Skeletal muscle satellite cell (primary cell): ENCODE measurements around the gene RBFOX1.

Experiments
- H3K27me3 ChIP-seq: 2 replicates; pipeline ENCODE4 v1.7.0; 2013; ENCODE audit warnings: low read length; ENCODE audit not compliant: control insufficient read depth, insufficient read depth
- H3K36me3 ChIP-seq: 2 replicates; pipeline ENCODE4 v1.7.0; 2013; ENCODE audit warnings: mild to moderate bottlenecking, control low read depth, low read length; ENCODE audit not compliant: insufficient read depth
- H3K4me1 ChIP-seq: 2 replicates; pipeline ENCODE4 v1.7.0; 2013; ENCODE audit warnings: low read length; ENCODE audit not compliant: control insufficient read depth, insufficient read depth
- H3K4me2 ChIP-seq: 2 replicates; pipeline ENCODE4 v1.7.0; 2013; ENCODE audit warnings: mild to moderate bottlenecking, low read length
- H3K4me3 ChIP-seq: 2 replicates; pipeline ENCODE4 v1.7.0; 2013; ENCODE audit warnings: low read length
- H3K9ac ChIP-seq: 2 replicates; pipeline ENCODE4 v1.7.0; 2013; ENCODE audit warnings: mild to moderate bottlenecking, low read depth, low read length, moderate library complexity
- H3K9me3 ChIP-seq: replicated peaks from 2 replicates; pipeline ENCODE4 v1.7.0; 2013; ENCODE audit warnings: mild to moderate bottlenecking, control low read depth, low read length

Gene RBFOX1

GRCh38 chr16:7399296-7399695 is 66.7 kb downstream of the RBFOX1 start:
- H3K36me3 ChIP-seq: no peaks in the 10 kb centered on the region
- no peak overlapping the region for H3K4me3 ChIP-seq
- H3K9ac ChIP-seq: no peak overlapping the region
- no peaks in the 10 kb centered on the region for H3K27me3 ChIP-seq
- no peaks in the 10 kb centered on the region for H3K9me3 ChIP-seq
- H3K4me2 ChIP-seq: no peak overlapping the region
- peaks cover 16% of the 10 kb centered on the region for H3K4me1 ChIP-seq

- Histone ChIP-seq H3K4me2 (no peak overlapping the region), H3K9ac (no peak overlapping the region), H3K27me3 (no peaks in the 10 kb centered on the region), H3K4me3 (no peak overlapping the region), H3K9me3 (no peaks in the 10 kb centered on the region), H3K36me3 (no peaks in the 10 kb centered on the region), H3K4me1 (peaks cover 16% of the 10 kb centered on the region)
Measured at GRCh38 chr16:7400117-7400890, 67.7 kb downstream of the RBFOX1 start.

DNA sequence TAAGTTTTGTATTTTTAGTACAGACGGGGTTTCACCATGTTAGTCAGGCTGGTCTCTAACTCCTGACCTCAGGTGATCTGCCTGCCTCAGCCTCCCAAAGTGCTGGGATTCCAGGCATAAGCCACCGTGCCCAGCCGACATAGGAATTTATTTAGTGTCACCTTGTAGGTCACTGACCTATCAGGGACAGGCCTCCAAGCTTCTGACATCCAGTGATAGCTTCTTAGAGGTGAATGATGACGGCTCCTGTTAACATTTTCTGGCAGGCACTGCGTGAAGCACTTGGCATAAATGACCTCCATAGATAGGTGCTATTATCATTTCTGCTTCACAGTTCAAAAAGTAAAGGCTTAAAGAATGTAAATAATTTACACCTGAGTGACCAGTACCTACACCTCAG is 71.6 kb downstream of the RBFOX1 start:
- H3K4me3 ChIP-seq: no peak overlapping the region
- H3K4me2 ChIP-seq: no peak overlapping the region
- no peaks in the 10 kb centered on the region for H3K4me1 ChIP-seq
- no peak overlapping the region for H3K9ac ChIP-seq
- no peaks in the 10 kb centered on the region for H3K36me3 ChIP-seq
- no peaks in the 10 kb centered on the region for H3K27me3 ChIP-seq
- H3K9me3 ChIP-seq: no peaks in the 10 kb centered on the region

GRCh38 chr16:7405166-7405565 is 72.5 kb downstream of the RBFOX1 start:
- no peaks in the 10 kb centered on the region for H3K4me1 ChIP-seq
- no peaks in the 10 kb centered on the region for H3K9me3 ChIP-seq
- no peaks in the 10 kb centered on the region for H3K27me3 ChIP-seq
- peak overlapping the region; percentile 58 for H3K4me2 ChIP-seq
- no peaks in the 10 kb centered on the region for H3K36me3 ChIP-seq
- no peak overlapping the region for H3K9ac ChIP-seq
- peak overlapping the region; percentile 38 for H3K4me3 ChIP-seq

DNA sequence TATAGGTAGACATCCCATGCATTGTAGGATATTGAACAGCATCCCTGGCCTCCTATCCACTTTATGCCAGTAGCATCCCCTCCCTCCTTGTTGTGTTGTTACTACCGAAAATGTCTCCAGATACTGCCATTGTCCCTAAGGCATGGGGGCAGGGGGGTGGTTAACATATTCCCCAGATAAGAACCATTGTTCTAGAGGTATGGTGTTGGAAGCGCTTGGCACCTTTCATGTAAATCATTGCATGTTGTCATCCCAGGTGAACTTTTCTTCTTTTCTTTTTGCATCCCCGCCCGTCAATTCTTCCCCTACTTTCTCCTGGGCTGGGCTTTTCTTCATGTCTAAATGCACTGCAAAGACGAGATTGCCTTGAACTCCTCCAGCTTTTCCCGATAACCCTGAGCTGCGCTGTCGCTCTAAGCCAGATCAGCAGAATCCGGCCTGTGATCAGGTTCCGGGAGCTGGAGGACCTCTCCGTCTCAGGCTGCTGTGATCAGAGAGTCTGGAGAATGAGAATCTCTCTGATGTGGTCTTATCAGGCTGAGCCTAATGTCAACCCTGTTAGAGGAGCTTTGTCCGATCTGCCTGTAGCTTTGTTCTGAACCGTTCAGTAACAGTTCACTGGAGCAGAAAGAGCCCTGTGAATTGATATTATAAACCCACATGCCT is 76.2 kb downstream of the RBFOX1 start:
- H3K9ac ChIP-seq: no peak overlapping the region
- H3K4me1 ChIP-seq: no peaks in the 10 kb centered on the region

GRCh38 chr16:7419441-7419840 is 86.8 kb downstream of the RBFOX1 start:
- Histone ChIP-seq H3K4me2 (no peak overlapping the region), H3K36me3 (no peaks in the 10 kb centered on the region), H3K9ac (no peak overlapping the region), H3K9me3 (no peaks in the 10 kb centered on the region), H3K4me3 (no peak overlapping the region), H3K27me3 (no peaks in the 10 kb centered on the region), H3K4me1 (no peaks in the 10 kb centered on the region)

More for the DNA sequence above, 76.2 kb downstream of the RBFOX1 start:
- Histone ChIP-seq H3K27me3 (no peaks in the 10 kb centered on the region), H3K9me3 (no peaks in the 10 kb centered on the region), H3K4me2 (no peak overlapping the region), H3K4me3 (no peak overlapping the region), H3K36me3 (no peaks in the 10 kb centered on the region)

- Histone ChIP-seq H3K4me2 (no peak overlapping the region), H3K4me3 (no peak overlapping the region), H3K36me3 (no peaks in the 10 kb centered on the region), H3K4me1 (no peaks in the 10 kb centered on the region), H3K9me3 (no peaks in the 10 kb centered on the region), H3K27me3 (no peaks in the 10 kb centered on the region), H3K9ac (no peak overlapping the region)
Measured at GRCh38 chr16:7420079-7420478, 87.4 kb downstream of the RBFOX1 start.

DNA sequence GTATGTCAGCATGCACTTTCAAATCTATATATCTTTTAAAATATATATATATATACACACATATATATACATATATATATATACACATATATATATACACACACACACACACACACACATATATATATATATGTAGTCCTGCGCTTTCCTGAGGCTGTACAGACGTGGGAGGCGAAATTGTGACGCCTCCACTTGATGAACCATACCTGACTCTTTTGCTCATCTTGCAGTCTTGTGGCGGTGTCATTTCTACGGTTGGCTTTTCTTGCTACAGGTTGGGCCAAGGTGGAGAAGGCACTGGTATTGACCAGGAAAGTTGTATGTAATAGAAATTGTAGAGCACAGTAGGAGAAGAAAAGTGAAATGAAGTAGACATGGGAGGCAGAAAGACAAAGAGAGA is 88.2 kb downstream of the RBFOX1 start:
- no peaks in the 10 kb centered on the region for H3K36me3 ChIP-seq
- no peak overlapping the region for H3K9ac ChIP-seq
- H3K9me3 ChIP-seq: no peaks in the 10 kb centered on the region
- H3K4me1 ChIP-seq: no peaks in the 10 kb centered on the region
- H3K27me3 ChIP-seq: no peaks in the 10 kb centered on the region
- H3K4me3 ChIP-seq: no peak overlapping the region
- no peak overlapping the region for H3K4me2 ChIP-seq

- no peaks in the 10 kb centered on the region for H3K27me3 ChIP-seq
- H3K9ac ChIP-seq: no peak overlapping the region
- no peaks in the 10 kb centered on the region for H3K9me3 ChIP-seq
- no peak overlapping the region for H3K4me2 ChIP-seq
- H3K4me3 ChIP-seq: no peak overlapping the region
- no peaks in the 10 kb centered on the region for H3K36me3 ChIP-seq
- H3K4me1 ChIP-seq: no peaks in the 10 kb centered on the region
Measured at GRCh38 chr16:7421578-7421977, 88.9 kb downstream of the RBFOX1 start.

DNA sequence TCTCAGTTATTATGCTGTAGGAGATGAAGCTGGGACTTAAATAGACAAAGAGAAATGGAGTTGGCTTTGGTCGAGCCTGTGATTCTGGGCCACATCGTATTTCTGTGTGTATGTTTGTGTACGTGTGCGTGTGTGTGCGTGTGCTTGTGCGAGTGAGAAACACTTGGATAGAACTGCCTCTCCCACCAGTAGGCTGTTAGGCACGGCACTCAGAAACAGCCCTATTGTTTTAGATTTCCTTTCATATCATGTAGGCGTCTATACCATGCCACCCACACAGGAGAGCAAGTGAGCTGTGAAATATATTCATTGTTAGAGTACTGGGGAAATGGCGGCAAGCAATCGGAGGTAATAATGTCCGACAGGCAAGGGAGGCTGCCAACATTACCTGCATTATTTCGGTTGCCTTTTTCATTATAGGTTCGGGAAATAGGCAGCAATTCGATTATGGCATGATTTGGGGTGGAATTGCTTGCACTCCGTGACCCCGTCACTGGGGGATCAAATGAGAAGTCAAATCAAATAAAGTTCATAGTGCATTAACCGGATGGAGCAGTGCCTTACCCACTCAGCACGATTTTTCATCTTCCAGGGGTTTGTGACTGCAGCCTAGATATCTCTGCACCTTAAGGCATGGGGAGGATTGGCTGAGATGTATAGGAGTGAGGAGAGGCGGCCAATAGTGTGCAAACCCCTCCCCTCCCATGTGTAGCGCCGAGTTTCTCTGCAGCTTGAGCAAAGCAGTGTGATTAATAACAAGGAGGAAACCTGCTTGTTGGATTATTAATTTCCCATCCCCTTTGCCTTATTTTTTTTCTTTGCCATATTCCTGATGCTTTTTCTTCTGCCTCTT is 89.6 kb downstream of the RBFOX1 start:
- no peak overlapping the region for H3K4me2 ChIP-seq
- H3K9me3 ChIP-seq: no peaks in the 10 kb centered on the region
- no peak overlapping the region for H3K9ac ChIP-seq
- H3K27me3 ChIP-seq: no peaks in the 10 kb centered on the region
- H3K36me3 ChIP-seq: no peaks in the 10 kb centered on the region
- no peak overlapping the region for H3K4me3 ChIP-seq
- no peaks in the 10 kb centered on the region for H3K4me1 ChIP-seq

DNA sequence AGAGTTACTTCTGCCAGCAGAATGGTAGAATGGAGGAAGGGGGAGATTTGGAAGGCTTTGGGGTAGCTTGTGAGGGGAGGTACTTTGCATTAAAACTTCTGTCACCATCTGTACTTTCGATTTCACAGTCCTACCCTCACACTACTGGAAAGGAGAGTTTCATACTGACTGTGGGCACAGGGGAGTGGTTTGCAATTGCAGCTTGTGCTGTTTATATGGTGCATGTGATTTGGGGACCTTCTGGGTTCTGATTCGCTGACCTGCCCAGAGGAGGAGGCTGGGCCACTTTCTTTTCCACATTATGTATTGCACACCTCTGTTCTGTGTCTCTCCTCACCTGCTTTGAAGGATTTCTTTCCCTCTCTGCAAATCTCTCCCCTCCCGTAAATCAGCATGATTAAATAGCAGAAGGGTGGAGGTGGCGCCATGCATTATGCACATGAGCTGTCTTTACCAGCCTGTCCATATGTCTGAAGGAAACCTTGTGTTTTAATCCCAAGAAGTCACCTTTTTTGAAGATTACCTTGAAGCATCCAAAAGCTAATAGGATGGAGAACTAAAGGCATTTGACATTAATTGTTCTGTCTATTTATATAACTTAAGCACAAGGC is 90.9 kb downstream of the RBFOX1 start:
- Histone ChIP-seq H3K4me2 (no peak overlapping the region), H3K4me3 (no peak overlapping the region), H3K36me3 (no peaks in the 10 kb centered on the region), H3K9me3 (no peaks in the 10 kb centered on the region), H3K27me3 (no peaks in the 10 kb centered on the region), H3K4me1 (no peaks in the 10 kb centered on the region), H3K9ac (no peak overlapping the region)
